ENCODE measurements around the gene LIMS2. TPM values are rescaled to one million over a fixed set of nuclear protein-coding genes. Genes with fewer than 3 reads are reported as not detected.

LIMS2 gene
- total and polyA plus RNA-seq, 2 donors (not counting 1 experiment from before 2014, with no cell fraction given): 1.8 to 17.3 TPM

DNA sequence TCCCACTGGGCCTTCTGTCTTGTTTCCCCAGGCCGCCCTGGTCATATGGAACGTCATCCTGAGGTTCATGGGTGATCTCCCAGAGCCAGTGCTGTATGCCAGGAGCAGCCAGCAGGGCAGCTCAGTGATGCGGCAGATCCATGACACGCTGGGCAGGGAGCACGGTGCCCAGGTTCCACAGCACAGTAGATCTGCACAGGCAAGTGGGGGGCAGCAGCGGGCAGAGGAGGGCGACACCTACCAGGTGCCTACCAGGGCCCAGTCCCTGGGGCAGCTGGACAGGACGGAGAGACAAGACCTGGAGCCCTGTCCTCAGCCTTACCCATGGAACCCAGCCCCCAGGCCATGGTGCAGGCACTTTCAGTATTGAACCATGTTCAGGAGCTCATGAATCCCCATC is 65.5 kb downstream of the LIMS2 start:
- no peaks in the 10 kb centered on the region for H4K20me1 ChIP-seq (ENCODE audit: control insufficient read depth, extremely low read depth, insufficient read depth, low read length)
- H3K79me2 ChIP-seq (ENCODE audit: control insufficient read depth, insufficient read depth, low read length): no peaks in the 10 kb centered on the region
- no peaks in the 10 kb centered on the region for H3K4me1 ChIP-seq (ENCODE audit: control insufficient read depth, extremely low read depth, insufficient read depth, low read length)
- peaks cover 7% of the 10 kb centered on the region for H3K27me3 ChIP-seq (ENCODE audit: control insufficient read depth, insufficient read depth, low read length)
- H3K9me3 ChIP-seq (ENCODE audit: control insufficient read depth, insufficient read depth, low read depth, low read length): no peaks in the 10 kb centered on the region
- H3K4me2 ChIP-seq (ENCODE audit: extremely low read depth, insufficient read depth, low read length): no peak overlapping the region
- TF ChIP-seq, protein P1, sequence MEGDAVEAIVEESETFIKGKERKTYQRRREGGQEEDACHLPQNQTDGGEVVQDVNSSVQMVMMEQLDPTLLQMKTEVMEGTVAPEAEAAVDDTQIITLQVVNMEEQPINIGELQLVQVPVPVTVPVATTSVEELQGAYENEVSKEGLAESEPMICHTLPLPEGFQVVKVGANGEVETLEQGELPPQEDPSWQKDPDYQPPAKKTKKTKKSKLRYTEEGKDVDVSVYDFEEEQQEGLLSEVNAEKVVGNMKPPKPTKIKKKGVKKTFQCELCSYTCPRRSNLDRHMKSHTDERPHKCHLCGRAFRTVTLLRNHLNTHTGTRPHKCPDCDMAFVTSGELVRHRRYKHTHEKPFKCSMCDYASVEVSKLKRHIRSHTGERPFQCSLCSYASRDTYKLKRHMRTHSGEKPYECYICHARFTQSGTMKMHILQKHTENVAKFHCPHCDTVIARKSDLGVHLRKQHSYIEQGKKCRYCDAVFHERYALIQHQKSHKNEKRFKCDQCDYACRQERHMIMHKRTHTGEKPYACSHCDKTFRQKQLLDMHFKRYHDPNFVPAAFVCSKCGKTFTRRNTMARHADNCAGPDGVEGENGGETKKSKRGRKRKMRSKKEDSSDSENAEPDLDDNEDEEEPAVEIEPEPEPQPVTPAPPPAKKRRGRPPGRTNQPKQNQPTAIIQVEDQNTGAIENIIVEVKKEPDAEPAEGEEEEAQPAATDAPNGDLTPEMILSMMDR (conservative IDR thresholded peaks at IDR 0.05 in 1 of 2, IDR thresholded peaks at IDR 0.05 in 1 of 2; ENCODE audit: low read depth in 1 of 2, low read length in 2 of 2): no peak
- TF ChIP-seq EZH2 (IDR thresholded peaks at IDR 0.05; ENCODE audit: low read length, missing control alignments): no peak
- H3K4me3 ChIP-seq (replicated peaks in 1 of 4; ENCODE audit: control extremely low read depth in 1 of 4, insufficient read depth in 1 of 4, low read depth in 3 of 4, low read length in 4 of 4): no peak overlapping the region
- H3K27ac ChIP-seq (ENCODE audit: insufficient read depth, low read length): no peak overlapping the region
- H2AFZ ChIP-seq (ENCODE audit: low read length): no peak overlapping the region
- DNase-seq (ENCODE audit: low read depth in 2 of 2): no peak
- no peak overlapping the region for H3K9ac ChIP-seq (ENCODE audit: insufficient read depth, low read length)
- no peaks in the 10 kb centered on the region for H3K36me3 ChIP-seq (ENCODE audit: control insufficient read depth, insufficient read depth, low read length)

DNA sequence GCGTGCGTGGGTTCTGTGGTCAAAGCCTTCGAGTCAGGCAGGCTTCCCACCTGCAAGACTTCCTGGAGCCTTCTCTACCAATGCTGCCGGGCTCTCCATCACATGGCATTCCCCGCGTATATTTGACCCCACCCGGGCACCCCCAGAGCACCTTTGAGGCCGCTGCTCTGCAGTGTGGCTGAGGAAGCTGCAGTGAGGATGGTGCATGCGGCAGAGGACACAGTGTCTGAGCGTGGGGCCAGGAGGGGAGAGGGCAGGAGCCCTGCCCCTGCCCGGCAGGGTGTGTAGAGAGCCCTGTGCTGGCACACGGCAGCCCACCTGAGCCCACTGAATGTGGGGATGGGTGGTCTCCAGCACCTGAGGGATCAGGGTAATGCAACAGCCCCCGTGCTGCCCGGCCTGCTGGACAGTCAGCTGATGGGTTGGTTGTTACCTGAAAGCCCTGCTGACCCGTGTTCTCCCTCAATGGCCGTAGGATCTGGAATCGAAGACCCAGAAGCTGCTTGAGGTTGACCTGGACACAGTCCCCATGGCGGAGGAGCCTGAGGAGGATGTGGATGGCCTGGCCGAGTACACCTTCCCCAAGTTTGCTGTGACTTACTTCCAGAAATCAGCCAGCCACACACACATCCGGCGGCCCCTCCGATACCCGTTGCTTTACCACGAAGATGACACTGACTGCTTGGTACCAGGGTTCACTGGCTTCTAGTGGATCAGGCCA is 66.1 kb downstream of the LIMS2 start:
- no peaks in the 10 kb centered on the region for H4K20me1 ChIP-seq (ENCODE audit: control insufficient read depth, extremely low read depth, insufficient read depth, low read length)
- peaks cover under 1% of the 10 kb centered on the region for H3K27me3 ChIP-seq (ENCODE audit: control insufficient read depth, insufficient read depth, low read length)
- H3K4me1 ChIP-seq (ENCODE audit: control insufficient read depth, extremely low read depth, insufficient read depth, low read length): no peaks in the 10 kb centered on the region
- H3K27ac ChIP-seq (ENCODE audit: insufficient read depth, low read length): no peak overlapping the region
- no peak overlapping the region for H3K4me2 ChIP-seq (ENCODE audit: extremely low read depth, insufficient read depth, low read length)
- no peaks in the 10 kb centered on the region for H3K36me3 ChIP-seq (ENCODE audit: control insufficient read depth, insufficient read depth, low read length)
- H3K9ac ChIP-seq (ENCODE audit: insufficient read depth, low read length): no peak overlapping the region
- no peak for TF ChIP-seq EZH2 (IDR thresholded peaks at IDR 0.05; ENCODE audit: low read length, missing control alignments)
- TF ChIP-seq, protein P1 (conservative IDR thresholded peaks at IDR 0.05 in 1 of 2, IDR thresholded peaks at IDR 0.05 in 1 of 2; ENCODE audit: low read depth in 1 of 2, low read length in 2 of 2): no peak
- H3K79me2 ChIP-seq (ENCODE audit: control insufficient read depth, insufficient read depth, low read length): no peaks in the 10 kb centered on the region
- H3K4me3 ChIP-seq (replicated peaks in 1 of 4; ENCODE audit: control extremely low read depth in 1 of 4, insufficient read depth in 1 of 4, low read depth in 3 of 4, low read length in 4 of 4): no peak overlapping the region
- DNase-seq (ENCODE audit: low read depth in 2 of 2): no peak
- H2AFZ ChIP-seq (ENCODE audit: low read length): no peak overlapping the region
- no peaks in the 10 kb centered on the region for H3K9me3 ChIP-seq (ENCODE audit: control insufficient read depth, insufficient read depth, low read depth, low read length)

DNA sequence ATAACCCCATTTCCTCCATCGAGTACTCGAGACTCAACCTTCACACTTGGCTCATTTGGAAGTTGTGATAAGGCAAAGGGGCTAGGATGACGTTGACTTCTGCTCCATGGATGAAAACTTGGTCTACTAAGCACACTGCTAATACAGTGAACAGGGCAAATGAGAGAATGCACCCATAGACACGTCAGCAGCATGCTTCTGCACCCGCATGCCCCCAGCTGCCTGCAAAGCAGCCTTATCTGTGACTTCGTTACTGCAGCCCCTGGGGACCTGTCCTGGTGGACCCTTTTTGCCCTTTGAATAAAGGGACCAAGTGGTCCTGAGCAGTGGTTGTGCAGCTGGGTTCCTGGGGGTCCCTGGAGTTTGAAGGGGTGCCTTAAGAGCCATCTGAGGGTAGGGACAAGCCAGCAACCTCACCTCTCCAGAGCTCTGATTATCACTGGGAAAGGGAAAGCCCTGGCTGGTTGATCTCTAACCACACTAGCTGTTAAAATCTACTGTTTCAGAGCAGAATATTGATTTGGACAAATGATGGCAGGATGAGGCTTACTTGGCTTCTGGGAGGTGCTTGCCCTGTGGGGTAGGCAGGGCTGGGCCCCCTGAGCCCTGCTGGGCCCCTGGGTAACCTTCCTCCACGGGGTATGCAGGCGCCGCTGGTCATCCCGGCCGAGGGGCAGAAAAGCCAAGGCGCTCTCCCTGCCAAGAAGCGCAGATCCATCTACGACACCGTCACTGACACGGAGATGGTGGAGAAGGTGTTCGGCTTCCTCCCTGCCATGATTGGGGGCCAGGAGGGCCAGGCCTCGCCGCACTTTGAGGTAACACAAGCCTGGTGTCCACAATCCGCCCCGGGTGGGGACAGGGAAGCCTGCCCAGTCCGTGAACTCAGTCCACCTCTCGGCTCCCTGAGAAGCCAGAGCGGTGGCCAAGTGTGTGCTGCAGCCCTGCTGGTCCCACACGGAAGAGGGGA is 67.0 kb downstream of the LIMS2 start:
- no peak overlapping the region for H3K4me3 ChIP-seq (replicated peaks in 1 of 4; ENCODE audit: control extremely low read depth in 1 of 4, insufficient read depth in 1 of 4, low read depth in 3 of 4, low read length in 4 of 4)
- no peaks in the 10 kb centered on the region for H4K20me1 ChIP-seq (ENCODE audit: control insufficient read depth, extremely low read depth, insufficient read depth, low read length)
- no peaks in the 10 kb centered on the region for H3K27me3 ChIP-seq (ENCODE audit: control insufficient read depth, insufficient read depth, low read length)
- H3K4me2 ChIP-seq (ENCODE audit: extremely low read depth, insufficient read depth, low read length): no peak overlapping the region
- no peak overlapping the region for H3K27ac ChIP-seq (ENCODE audit: insufficient read depth, low read length)
- H3K79me2 ChIP-seq (ENCODE audit: control insufficient read depth, insufficient read depth, low read length): no peaks in the 10 kb centered on the region
- TF ChIP-seq EZH2 (IDR thresholded peaks at IDR 0.05; ENCODE audit: low read length, missing control alignments): no peak
- TF ChIP-seq, protein P1 (conservative IDR thresholded peaks at IDR 0.05 in 1 of 2, IDR thresholded peaks at IDR 0.05 in 1 of 2; ENCODE audit: low read depth in 1 of 2, low read length in 2 of 2): no peak
- H3K4me1 ChIP-seq (ENCODE audit: control insufficient read depth, extremely low read depth, insufficient read depth, low read length): no peaks in the 10 kb centered on the region
- no peaks in the 10 kb centered on the region for H3K9me3 ChIP-seq (ENCODE audit: control insufficient read depth, insufficient read depth, low read depth, low read length)
- no peaks in the 10 kb centered on the region for H3K36me3 ChIP-seq (ENCODE audit: control insufficient read depth, insufficient read depth, low read length)
- DNase-seq (ENCODE audit: low read depth in 2 of 2): no peak
- H2AFZ ChIP-seq (ENCODE audit: low read length): no peak overlapping the region
- no peak overlapping the region for H3K9ac ChIP-seq (ENCODE audit: insufficient read depth, low read length)

Data from fibroblast of lung (primary cell).